ENCODE measurements around the gene NHS. TPM values are rescaled to one million over a fixed set of nuclear protein-coding genes. Genes with fewer than 3 reads are reported as not detected.

The NHS gene
- total RNA-seq, 1 donor, result 10.5 TPM

- peaks cover 25% of the 10 kb centered on the region for H3K4me1 ChIP-seq (ENCODE audit: insufficient read depth, low read length)
These were observed 96.9 kb downstream of the NHS start for GRCh38 chrX:17471861-17472260.

DNA sequence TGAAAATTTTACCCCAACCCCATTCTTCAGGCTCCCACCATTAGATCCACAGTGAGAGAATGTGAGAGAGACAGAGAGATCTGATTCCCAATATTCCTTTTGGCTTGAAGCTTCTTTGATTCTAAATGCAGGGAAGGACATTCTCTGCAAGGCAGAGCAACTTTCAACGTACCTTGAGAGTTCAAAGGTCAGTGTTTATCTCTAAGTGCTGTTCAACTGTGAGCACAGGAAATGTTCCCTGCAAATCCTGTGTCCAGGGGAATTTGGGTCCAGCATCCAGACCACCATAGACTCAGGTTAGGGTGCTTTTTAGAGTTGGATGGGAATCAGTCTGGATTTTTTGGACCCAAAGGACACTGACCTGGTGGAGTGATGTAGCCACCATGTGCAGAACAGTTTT, 97.4 kb downstream of the NHS start:
- Histone ChIP-seq H3K27ac (ENCODE audit: low read depth, low read length) (no peak overlapping the region), H3K79me2 (ENCODE audit: insufficient read depth, low read length) (peaks cover 13% of the 10 kb centered on the region), H3K9me3 (ENCODE audit: low read depth, low read length) (no peaks in the 10 kb centered on the region), H3K27me3 (ENCODE audit: insufficient read depth, low read length) (no peaks in the 10 kb centered on the region), H3K36me3 (ENCODE audit: insufficient read depth, low read length) (no peaks in the 10 kb centered on the region), H3K4me1 (ENCODE audit: insufficient read depth, low read length) (peaks cover 25% of the 10 kb centered on the region), H3K4me2 (ENCODE audit: insufficient read depth, low read length) (no peak overlapping the region), H3K4me3 (ENCODE audit: insufficient read depth, low read length) (no peak overlapping the region), H2AFZ (ENCODE audit: low read length) (no peak overlapping the region), H4K20me1 (ENCODE audit: insufficient read depth, low read length) (no peaks in the 10 kb centered on the region)
- TF ChIP-seq CTCF (IDR thresholded peaks at IDR 0.05; ENCODE audit: extremely low read depth, low read depth, low read length), result no peak
- DNase-seq (ENCODE audit: insufficient read length, low spot score, missing footprints), result no peak

More at GRCh38 chrX:17471861-17472260, 96.9 kb downstream of the NHS start:
- Histone ChIP-seq H3K27me3 (ENCODE audit: insufficient read depth, low read length) (no peaks in the 10 kb centered on the region), H3K36me3 (ENCODE audit: insufficient read depth, low read length) (no peaks in the 10 kb centered on the region), H3K9me3 (ENCODE audit: low read depth, low read length) (no peaks in the 10 kb centered on the region), H3K79me2 (ENCODE audit: insufficient read depth, low read length) (peaks cover 8% of the 10 kb centered on the region), H3K4me2 (ENCODE audit: insufficient read depth, low read length) (no peak overlapping the region), H3K4me3 (ENCODE audit: insufficient read depth, low read length) (no peak overlapping the region), H2AFZ (ENCODE audit: low read length) (no peak overlapping the region), H4K20me1 (ENCODE audit: insufficient read depth, low read length) (no peaks in the 10 kb centered on the region), H3K27ac (ENCODE audit: low read depth, low read length) (no peak overlapping the region)
- no peak for DNase-seq (ENCODE audit: insufficient read length, low spot score, missing footprints)
- TF ChIP-seq CTCF (IDR thresholded peaks at IDR 0.05; ENCODE audit: extremely low read depth, low read depth, low read length), result no peak

DNA sequence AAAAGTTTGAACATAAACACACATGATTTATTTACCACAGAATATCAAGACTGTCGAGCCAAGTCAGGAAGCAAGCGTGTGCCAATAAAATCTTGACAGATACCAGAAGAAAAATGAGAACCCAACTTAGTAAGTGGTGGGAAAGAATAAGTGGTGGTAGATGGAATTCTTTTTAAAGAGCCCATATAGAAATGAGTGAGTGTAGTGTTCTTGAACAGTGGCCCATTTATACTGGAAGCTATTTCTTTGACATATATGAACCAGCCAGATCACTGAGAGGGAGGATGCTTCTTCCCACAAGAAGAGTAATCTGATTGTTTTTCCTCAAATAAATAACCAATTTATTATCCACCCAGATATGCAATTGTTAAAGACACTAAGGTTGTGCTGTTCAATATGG, 98.0 kb downstream of the NHS start:
- Histone ChIP-seq H3K36me3 (ENCODE audit: insufficient read depth, low read length) (no peaks in the 10 kb centered on the region), H3K27me3 (ENCODE audit: insufficient read depth, low read length) (no peaks in the 10 kb centered on the region), H3K9me3 (ENCODE audit: low read depth, low read length) (no peaks in the 10 kb centered on the region), H3K27ac (ENCODE audit: low read depth, low read length) (no peak overlapping the region), H3K4me1 (ENCODE audit: insufficient read depth, low read length) (peaks cover 25% of the 10 kb centered on the region), H3K4me3 (ENCODE audit: insufficient read depth, low read length) (no peak overlapping the region), H3K4me2 (ENCODE audit: insufficient read depth, low read length) (no peak overlapping the region), H2AFZ (ENCODE audit: low read length) (no peak overlapping the region), H4K20me1 (ENCODE audit: insufficient read depth, low read length) (no peaks in the 10 kb centered on the region), H3K79me2 (ENCODE audit: insufficient read depth, low read length) (peaks cover 13% of the 10 kb centered on the region)
- TF ChIP-seq CTCF (IDR thresholded peaks at IDR 0.05; ENCODE audit: extremely low read depth, low read depth, low read length), result no peak
- no peak for DNase-seq (ENCODE audit: insufficient read length, low spot score, missing footprints)

- H3K4me2 ChIP-seq (ENCODE audit: insufficient read depth, low read length), result peak overlapping the region; percentile 13
These were observed 99.9 kb downstream of the NHS start for GRCh38 chrX:17474892-17475291.

More at GRCh38 chrX:17474892-17475291, 99.9 kb downstream of the NHS start:
- DNase-seq (ENCODE audit: insufficient read length, low spot score, missing footprints), result no peak
- no peaks in the 10 kb centered on the region for H3K27me3 ChIP-seq (ENCODE audit: insufficient read depth, low read length)
- H3K27ac ChIP-seq (ENCODE audit: low read depth, low read length), result peak overlapping the region; percentile 31
- H3K4me1 ChIP-seq (ENCODE audit: insufficient read depth, low read length), result peaks cover 25% of the 10 kb centered on the region
- H3K4me3 ChIP-seq (ENCODE audit: insufficient read depth, low read length), result no peak overlapping the region
- no peak overlapping the region for H2AFZ ChIP-seq (ENCODE audit: low read length)
- no peaks in the 10 kb centered on the region for H3K36me3 ChIP-seq (ENCODE audit: insufficient read depth, low read length)
- no peak for TF ChIP-seq CTCF (IDR thresholded peaks at IDR 0.05; ENCODE audit: extremely low read depth, low read depth, low read length)
- H3K9me3 ChIP-seq (ENCODE audit: low read depth, low read length), result no peaks in the 10 kb centered on the region
- H3K79me2 ChIP-seq (ENCODE audit: insufficient read depth, low read length), result peaks cover 13% of the 10 kb centered on the region
- no peaks in the 10 kb centered on the region for H4K20me1 ChIP-seq (ENCODE audit: insufficient read depth, low read length)

Measured in osteoblast (primary cell).